ENCODE measurements around the gene RAF1.

The RAF1 gene

DNA sequence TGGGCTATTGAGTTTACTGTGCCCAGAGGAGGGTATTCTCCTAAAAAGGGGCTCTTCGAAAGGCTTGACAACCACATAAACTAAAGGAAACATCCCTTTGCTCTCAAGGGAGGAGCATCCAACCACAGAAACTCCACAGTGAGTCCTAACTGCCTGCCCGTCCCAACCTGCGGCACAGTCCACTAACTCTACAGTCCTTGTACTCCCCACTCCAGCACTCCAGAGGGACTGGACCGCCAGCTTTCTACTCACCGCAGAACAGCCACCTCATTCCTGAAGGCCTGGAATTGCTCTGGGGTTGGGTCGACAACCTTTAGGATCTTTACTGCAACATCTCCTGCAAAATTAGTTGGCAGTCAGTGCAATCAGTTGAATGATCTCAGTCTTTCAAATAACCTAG lies 72.5 kb downstream of the RAF1 start:
- DNase-seq (ENCODE audit: low spot score) = no peak

GRCh38 chr3:12590096-12590495 lies 73.8 kb downstream of the RAF1 start:
- no peak for DNase-seq (ENCODE audit: low spot score)

- no peak for DNase-seq (ENCODE audit: low spot score)
Observed at GRCh38 chr3:12588039-12589009, 75.6 kb downstream of the RAF1 start.

DNA sequence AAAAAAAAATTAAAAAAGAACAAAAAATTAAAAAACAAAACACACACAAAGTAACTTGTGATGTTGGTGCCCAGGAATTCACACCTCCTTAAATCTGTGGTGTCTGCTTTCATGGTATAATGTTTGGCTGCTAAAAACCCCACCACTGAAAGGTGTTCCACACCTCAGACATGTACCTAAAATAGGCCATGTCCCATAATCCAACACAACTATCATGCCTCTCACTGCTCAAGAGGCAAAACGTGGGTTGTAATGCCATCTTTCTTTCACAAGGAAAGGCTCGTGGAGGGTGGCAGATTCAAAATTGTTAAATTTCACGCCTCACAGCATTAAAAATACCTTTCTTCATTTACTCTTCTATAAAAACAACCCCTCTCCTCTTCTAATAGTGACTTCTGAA lies 77.5 kb downstream of the RAF1 start:
- DNase-seq (ENCODE audit: low spot score) = no peak

- DNase-seq (ENCODE audit: low spot score) = no peak
Observed at GRCh38 chr3:12585970-12586369, 77.9 kb downstream of the RAF1 start.

- no peak for DNase-seq (ENCODE audit: low spot score)
Observed at GRCh38 chr3:12585181-12585580, 78.7 kb downstream of the RAF1 start.

DNA sequence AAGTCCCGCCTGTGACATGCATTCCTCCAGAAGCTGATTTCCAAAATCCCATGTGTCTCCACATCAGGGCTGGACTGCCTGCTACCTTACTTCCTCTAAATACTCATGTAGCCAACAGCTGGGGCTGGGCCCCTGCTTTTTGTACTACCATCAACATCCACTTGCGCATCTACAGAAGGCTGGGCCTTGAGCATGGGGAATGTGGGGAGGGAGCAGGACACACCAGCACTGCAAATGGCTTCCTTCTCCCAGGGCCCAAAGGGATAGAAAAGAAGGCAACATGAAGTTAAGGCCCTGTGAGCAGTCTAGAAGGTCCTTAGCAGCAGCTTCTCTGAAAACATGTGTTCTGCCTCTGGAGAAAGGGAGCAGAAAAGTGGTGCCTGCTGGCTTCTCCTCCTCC lies 79.8 kb downstream of the RAF1 start:
- no peak for DNase-seq (ENCODE audit: low spot score)

- DNase-seq (ENCODE audit: low spot score) = no peak
Observed at GRCh38 chr3:12583280-12583679, 80.6 kb downstream of the RAF1 start.

GRCh38 chr3:12582730-12583129 lies 81.2 kb downstream of the RAF1 start:
- no peak for DNase-seq (ENCODE audit: low spot score)

- DNase-seq (ENCODE audit: low spot score) = no peak
Observed at GRCh38 chr3:12579905-12580304, 84.0 kb downstream of the RAF1 start.

GRCh38 chr3:12579456-12579855 lies 84.5 kb downstream of the RAF1 start:
- DNase-seq (ENCODE audit: low spot score) = no peak

- no peak for DNase-seq (ENCODE audit: low spot score)
Observed at GRCh38 chr3:12578742-12579141, 85.2 kb downstream of the RAF1 start.

DNA sequence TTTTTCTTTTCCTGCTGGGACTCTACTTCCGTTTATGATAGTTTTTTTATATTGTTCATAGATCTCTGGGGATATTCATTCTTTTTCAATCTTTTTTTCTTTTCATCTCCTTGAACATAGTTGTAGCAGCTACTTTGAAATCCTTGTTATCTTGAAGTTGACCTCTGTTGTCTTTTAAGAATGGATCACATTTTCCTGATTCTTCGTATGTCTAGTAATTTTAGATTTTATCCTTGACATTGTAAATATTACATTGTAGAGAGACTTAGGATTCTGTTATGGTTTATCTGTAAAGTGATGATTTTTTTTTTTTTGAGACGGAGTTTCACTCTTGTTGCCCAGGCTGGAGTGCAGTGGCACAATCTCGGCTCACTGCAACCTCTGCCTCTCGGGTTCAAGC lies 86.5 kb downstream of the RAF1 start:
- no peak for DNase-seq (ENCODE audit: low spot score)

GRCh38 chr3:12574661-12575060 lies 89.3 kb downstream of the RAF1 start:
- DNase-seq (ENCODE audit: low spot score) = no peak

DNA sequence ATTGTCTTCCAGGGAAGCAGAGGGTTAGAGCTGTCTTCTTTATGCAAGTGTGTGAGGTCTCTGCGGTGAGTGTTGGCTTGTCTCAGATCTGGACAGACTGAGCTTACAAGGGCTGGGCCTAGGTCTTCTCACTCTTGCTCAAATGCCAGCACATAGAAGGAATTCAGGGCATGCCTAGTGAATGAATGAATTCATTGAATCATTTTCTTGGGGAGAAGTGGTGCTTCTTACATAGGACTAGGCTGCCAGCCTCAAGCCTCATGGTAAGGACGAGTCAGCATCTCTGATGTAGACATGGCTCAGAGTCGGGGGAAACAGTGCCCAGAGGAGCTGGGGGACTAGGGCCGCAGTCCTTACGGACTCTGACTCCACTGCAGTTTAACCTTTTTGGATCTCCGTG lies 89.8 kb downstream of the RAF1 start:
- no peak for DNase-seq (ENCODE audit: low spot score)

DNA sequence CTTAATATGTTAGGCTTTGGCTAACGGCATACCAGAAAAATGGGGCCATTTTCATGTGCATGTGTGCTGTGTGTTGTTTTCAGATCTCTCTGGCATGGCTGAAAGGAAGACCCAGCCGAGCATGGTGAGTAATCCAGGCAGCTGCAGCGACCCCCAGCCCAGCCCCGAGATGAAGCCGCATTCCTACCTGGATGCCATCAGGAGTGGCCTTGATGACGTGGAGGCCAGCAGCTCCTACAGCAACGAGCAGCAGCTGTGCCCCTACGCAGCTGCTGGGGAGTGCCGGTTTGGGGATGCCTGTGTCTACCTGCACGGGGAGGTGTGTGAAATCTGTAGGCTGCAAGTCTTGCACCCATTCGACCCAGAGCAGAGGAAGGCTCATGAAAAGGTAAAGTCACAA lies 91.9 kb downstream of the RAF1 start:
- DNase-seq (ENCODE audit: low spot score) = no peak

DNA sequence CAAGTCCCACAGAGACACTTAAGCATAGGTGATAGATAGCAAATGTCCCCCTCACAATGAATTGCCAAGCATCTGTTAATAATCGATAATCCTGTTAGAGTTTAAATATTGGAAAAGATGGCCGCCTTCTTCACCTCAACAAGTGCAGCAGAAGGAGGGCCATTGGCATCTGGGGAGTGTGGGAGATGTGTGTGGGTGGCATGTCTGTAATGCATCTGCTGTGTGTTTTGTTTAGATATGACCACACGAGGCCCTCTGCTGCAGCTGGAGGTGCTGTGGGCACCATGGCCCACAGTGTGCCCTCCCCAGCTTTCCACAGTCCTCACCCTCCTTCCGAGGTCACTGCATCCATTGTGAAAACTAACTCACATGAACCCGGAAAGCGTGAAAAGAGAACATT lies 94.1 kb downstream of the RAF1 start:
- DNase-seq (ENCODE audit: low spot score) = no peak

GRCh38 chr3:12568747-12569146 lies 95.2 kb downstream of the RAF1 start:
- no peak for DNase-seq (ENCODE audit: low spot score)

DNA sequence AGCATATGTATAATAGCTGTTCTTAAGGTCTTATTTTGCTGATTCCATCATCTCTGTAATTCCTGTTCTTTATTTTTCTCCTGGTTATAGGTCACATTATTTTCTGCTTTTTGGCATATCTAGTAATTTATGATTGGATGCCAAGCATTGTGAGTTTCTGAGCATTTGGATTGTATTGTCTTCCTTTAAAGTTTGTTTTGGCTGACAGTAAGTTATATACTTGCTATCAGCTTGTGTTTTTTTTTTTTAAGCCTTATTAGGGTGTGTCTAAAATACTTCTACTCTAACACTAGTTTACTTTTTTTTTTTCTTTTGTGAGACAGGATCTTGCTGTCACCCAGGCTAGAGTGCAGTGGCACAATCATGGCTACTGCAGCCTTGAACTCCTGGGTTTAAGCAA lies 96.9 kb downstream of the RAF1 start:
- no peak for DNase-seq (ENCODE audit: low spot score)

GRCh38 chr3:12562451-12562850 lies 101.5 kb downstream of the RAF1 start:
- DNase-seq (ENCODE audit: low spot score) = no peak

DNA sequence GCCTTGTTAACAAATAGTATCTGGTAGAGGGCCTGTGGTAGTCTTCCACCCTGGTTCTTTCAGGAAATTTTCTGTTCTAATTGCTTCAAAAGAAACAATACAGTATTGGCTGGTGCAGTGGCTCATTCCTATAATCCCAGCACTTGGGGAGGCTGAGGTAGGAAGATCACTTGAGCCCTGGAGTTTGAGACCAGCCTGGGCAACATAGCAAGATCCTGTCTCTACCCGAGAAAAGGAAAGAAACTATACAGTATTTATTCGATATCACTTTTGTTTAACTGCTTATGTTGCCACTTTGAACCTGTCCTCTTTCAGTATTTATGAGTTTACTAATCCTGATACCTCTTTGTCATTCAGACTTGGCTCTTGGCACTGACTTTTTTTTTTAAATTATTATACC lies 102.5 kb downstream of the RAF1 start:
- DNase-seq (ENCODE audit: low spot score) = no peak

GRCh38 chr3:12560505-12561190 lies 103.3 kb downstream of the RAF1 start:
- DNase-seq (ENCODE audit: low spot score) = no peak

DNA sequence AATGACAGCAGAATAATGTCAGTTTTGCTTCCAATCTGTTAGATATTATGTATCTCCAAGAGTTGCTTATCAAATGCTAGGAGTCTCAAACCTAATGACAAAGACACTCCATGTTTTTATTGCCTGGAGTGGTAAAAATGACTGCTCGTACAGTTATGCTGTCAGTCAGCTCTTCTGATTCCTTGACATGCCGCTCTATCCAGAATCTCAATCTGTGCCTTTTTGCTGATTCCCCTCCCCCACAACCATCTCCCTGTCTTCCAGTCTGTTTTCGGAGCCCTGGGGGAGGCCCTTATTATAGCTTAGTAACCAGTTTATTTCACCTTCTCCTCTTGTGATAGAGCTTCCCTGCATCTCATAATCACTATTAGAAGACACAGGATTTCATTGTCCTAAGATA lies 104.4 kb downstream of the RAF1 start:
- DNase-seq (ENCODE audit: low spot score) = no peak

DNA sequence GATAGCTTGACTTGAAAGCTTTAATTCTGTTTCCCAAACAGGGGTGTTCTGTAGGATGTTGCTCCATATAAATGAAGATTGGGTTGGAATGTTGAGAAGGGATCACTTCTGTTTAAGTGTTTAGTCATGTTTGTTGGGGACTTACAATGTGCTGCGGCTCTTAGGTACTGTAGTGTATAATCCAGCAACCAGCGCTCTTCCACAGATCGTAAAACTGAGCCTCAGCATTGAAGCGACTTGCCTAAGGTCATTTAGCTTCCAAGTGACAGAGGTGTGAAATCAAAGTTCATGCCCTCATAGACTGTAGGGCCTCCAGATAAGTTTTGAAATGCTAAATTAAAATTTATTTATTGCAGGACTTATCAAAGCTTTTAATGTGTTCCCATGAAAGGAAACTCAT lies 105.2 kb downstream of the RAF1 start:
- DNase-seq (ENCODE audit: low spot score) = no peak

All from AG08396 (cell line).